Measurements from ENCODE around the gene XCL1.

DNA sequence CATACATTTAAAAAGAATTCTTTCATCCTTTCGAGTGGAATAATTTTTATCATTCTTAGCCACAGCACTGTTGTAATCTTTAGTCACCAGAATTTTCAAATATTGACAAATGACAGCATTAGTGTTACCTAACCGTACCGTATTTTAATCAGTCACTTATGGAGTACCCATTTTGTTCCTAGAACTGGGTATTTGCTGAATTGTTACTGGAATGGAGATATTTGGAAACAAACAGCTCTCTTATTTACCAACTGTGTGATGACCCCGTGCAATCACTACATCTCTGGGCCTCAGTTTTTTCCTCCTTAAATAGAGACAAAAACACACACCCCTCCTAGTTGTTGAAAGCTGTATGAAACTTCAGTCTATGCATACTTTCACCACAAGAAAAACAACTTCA lies 24.7 kb upstream of the XCL1 start:
- TF ChIP-seq, protein P1, sequence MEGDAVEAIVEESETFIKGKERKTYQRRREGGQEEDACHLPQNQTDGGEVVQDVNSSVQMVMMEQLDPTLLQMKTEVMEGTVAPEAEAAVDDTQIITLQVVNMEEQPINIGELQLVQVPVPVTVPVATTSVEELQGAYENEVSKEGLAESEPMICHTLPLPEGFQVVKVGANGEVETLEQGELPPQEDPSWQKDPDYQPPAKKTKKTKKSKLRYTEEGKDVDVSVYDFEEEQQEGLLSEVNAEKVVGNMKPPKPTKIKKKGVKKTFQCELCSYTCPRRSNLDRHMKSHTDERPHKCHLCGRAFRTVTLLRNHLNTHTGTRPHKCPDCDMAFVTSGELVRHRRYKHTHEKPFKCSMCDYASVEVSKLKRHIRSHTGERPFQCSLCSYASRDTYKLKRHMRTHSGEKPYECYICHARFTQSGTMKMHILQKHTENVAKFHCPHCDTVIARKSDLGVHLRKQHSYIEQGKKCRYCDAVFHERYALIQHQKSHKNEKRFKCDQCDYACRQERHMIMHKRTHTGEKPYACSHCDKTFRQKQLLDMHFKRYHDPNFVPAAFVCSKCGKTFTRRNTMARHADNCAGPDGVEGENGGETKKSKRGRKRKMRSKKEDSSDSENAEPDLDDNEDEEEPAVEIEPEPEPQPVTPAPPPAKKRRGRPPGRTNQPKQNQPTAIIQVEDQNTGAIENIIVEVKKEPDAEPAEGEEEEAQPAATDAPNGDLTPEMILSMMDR (conservative IDR thresholded peaks at IDR 0.05 in 1 of 2, IDR thresholded peaks at IDR 0.05 in 1 of 2; ENCODE audit: extremely low read depth in 1 of 2, insufficient read depth in 1 of 2, low read depth in 1 of 2, low read length in 2 of 2): no peak
- no peak for TF ChIP-seq EZH2 (IDR thresholded peaks at IDR 0.05; ENCODE audit: borderline replicate concordance, low read length)

Measured in mammary epithelial cell (primary cell).